NCI-H187 treated with DMSO at 0.1 percent for 48 hours (cell line): Measurements from ENCODE around the gene SH3PXD2B.
"Not testable (repeated sequence)": the region's sequence is repeated elsewhere in the genome, so short reads cannot be mapped to it uniquely, and the experiment has no call there.

Experiments used
- DNase-seq: peaks from one replicate; lab custom pipeline; 2025; lab: John Stamatoyannopoulos, UW

The SH3PXD2B gene

DNA sequence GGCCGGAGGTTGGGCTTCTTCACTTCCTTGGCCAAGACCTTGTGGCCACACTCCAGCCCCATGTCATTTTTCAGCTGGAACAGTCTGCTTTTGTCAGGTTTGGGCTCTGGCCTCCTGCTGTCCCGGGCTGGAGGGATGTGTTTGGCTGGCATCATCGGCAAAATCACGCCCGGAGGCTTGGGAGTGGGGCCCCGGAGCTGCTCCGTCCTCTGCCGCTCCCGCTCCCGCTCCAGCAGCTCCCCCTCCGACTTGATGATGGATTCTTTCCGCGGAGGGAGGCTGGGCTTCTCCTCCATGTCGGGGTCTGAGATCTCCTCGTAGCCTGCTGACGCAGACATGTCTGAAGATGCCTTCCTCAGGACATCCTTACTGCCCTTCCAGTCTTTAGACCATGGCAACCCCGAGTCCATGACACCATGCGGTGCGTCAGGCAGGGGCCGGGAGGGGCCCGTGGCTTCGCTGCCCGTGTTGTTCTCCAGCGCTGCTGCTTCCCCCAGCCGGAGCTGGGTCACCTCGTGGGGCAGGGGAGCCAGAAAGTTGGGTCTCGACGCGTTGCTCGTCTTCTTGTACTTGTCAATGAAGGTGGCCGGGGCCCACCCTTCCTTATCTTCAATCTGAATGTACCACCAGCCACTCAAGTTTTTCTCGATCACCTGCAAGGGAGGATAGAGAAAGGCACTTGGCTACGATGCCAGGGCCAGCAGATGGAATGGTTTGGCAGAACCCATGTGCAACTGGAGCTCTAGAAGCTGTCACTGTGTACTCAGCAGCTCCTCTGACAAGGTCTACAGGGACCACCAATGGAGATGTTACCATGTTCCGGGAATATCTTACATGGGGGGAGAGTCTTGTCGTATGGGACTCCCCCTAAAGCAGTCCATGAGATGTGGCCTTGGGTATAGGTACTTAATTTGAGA, 114.8 kb downstream of the SH3PXD2B start:
- DNase-seq = no peak

DNA sequence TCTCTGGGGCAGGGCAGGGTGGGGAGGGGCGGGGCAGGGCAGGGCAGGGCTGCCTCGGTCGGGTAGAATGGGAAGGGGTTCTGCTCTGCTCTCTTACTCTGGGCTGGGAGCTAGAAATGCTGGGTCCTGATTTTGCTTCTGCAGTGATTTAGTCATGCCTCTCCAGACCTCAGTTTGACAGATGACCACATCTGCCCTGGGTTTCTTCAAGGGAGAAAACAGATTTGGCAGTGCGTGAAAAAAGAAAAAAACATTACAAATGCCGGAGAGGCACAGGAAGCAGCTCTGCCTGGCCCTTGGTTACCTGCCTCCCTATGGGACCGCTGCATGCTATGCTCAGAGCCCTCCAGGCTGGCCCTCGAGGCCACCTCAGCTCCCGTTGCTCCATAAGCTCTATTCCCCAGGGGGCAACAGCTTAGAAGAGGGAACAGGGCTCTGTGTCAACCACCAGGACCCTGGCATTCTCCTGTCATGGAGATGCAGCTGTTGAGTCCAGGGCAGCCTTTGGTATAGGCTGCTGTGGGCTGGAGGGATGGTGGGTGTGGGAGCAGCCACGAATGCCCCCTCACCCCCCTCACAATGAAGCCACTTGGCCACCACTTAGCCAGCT, 117.5 kb downstream of the SH3PXD2B start:
- DNase-seq = no peak

DNA sequence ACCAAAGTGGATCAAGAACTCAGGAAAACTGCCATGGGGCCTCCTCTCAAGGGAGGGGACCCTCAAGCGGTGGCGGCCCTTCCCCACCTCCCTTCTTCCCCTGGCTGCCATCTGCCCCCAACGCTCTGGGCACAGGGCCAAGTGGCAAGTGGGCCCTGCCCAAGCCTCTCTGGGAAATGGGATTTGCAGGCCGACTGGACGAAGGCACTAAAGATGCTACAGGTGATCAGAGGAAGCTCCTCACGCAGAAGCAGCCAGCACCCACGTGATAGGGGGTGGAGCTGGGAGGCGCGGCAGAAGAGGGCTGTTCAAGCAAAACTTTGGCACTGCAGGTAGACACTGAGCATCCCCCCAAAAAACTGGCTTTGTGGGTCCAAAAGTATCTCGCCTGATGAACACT, 118.1 kb downstream of the SH3PXD2B start:
- no peak for DNase-seq

GRCh38 chr5:172335721-172336120, 118.6 kb downstream of the SH3PXD2B start:
- no peak for DNase-seq

- DNase-seq = no peak
These were observed 119.7 kb downstream of the SH3PXD2B start for GRCh38 chr5:172334641-172335040.

GRCh38 chr5:172334196-172334595, 120.1 kb downstream of the SH3PXD2B start:
- DNase-seq = no peak

DNA sequence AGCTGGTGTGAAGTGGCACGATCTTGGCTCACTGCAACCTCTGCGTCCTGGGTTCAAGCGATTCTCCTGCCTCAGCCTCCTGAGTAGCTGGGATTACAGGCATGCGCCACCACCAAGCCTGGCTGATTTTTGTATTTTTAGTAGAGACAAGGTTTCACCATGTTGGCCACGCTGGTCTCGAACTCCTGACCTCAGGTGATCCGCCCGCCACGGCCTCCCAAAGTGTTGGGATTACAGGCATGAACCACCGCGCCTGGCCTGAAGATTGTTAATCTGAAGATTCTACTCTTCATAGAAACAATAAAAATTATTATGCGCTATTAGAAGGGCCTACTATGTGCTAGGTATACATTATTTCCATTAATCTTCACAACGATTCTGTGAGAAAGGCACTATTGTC, 127.4 kb downstream of the SH3PXD2B start:
- not testable (repeated sequence) for DNase-seq

- no peak for DNase-seq
These were observed 128.9 kb downstream of the SH3PXD2B start for GRCh38 chr5:172325452-172325851.

DNA sequence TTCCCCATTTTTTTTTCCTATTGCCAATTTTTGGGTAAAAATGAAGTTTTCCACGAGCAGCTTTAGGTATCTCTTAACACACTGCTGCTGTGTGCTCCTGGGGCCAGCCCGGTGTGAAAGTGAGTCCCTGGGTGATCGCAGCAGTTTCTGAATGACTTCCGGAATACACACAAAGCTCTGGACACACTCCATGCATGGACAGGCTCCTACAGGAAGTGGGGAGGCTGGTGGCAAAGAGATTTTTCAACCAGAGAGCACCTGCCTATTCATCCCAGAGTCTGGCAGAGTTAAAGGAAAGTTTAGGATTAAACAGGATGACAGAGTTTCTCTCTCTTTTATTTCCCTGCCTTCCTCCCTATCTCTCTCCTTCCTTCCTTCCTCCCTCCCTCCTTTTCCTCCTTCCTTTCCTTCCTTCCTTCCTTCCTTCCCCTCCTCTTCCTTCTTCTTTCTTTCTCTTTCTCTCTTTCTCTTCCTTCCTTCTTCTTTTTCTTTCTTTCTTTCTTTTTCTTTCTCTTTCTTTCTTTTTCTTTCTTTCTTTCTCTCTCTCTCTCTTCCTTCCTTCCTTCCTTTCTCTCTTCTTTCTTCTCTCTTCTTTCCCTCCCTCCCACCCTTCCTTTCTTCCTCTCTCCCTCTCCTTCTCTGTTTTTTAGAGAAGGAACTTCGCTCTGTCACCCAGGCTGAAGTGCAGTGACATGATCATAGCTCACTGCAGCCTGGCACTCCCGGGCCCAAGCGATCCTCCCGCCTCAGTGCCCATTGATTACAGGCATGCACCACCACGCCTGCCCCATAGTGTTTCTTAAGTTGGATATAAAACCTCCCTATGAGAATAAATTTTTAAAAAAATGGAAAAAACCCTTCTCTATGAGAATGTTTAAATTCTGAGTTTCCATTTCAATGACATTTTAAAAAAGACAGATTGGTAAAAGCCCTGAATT, 132.0 kb downstream of the SH3PXD2B start:
- no peak for DNase-seq

- DNase-seq = no peak
These were observed 132.7 kb downstream of the SH3PXD2B start for GRCh38 chr5:172321593-172321992.

GRCh38 chr5:172319708-172320441, 134.4 kb downstream of the SH3PXD2B start:
- no peak for DNase-seq

DNA sequence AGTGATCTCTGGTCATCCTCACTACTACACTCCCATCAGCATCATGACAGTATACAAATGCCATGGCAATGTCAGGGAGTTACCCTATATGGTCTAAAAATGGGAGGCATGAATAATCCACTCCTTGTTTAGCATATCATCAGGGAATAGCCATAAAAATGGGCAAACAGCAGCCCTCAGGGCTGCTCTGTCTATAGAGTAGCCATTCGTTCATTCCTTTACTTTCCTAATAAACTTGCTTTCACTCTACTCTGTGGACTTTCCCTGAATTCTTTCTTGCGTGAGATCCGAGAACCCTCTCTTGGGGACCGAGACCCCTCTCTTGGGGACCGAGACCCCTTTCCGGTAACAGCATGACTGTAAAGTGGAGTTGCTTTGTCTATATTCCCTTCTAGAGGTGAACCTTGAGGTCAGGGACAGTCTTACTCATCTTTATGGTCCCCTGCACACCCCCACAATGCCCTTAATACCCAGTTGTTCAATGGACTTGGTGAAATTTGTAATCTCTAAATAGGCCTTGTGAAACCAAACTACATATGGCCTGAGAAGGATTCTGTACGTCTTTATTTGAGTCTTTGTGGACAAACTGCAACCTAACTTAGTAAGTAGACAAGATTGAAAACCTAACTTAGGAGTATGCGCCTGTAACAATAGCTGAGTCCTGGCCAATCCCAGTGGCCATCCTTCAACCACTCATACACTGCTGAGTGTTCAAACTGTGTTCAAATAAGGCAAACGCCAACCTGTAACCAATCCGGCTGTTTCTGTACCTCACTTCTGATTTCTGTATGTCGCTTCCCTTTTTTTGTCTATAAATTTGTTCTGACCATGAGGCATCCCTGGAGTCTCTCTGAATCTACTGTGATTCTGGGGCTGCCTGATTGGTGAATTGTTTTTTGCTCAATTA, 138.5 kb downstream of the SH3PXD2B start:
- no peak for DNase-seq

- no peak for DNase-seq
These were observed 140.4 kb downstream of the SH3PXD2B start for GRCh38 chr5:172313915-172314314.

- DNase-seq = no peak
These were observed 142.0 kb downstream of the SH3PXD2B start for GRCh38 chr5:172312286-172312685.

DNA sequence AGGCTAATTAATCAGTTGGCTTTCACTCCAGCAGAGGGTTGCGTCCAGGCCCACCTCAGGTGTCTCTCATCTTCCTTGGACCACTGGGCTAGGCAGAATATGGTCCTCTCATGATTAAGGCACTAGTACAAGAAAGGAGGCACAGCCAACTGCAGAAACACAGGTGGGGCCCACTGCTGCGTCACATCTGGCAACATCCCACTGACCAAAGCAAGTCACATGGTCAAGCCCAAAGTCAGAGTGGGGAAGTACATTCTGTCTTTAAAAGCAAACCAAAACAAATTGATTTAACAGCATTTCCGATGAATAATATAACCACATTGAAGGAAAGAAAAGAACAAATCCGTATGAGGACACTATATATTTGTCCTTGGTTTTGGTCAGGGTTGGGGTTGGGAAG, 142.7 kb downstream of the SH3PXD2B start:
- no peak for DNase-seq

DNA sequence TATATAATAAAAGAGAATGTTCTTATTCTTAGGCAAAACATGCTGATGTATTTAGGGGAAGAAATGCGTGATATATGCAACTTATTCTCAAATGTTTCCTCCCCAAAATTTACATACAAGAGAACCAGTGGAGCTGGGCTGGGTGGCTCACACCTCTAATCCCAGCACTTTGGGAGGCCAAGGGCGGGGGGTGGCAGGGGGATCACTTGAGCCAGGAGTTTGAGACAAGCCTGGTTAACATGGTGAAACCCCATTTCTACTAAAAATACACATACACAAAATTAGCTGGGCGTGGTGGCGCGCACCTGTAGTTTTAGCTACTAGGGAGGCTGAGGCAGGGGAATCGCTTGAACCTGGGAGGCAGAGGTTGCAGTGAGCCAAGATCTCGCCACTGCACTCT, 143.3 kb downstream of the SH3PXD2B start:
- no peak for DNase-seq

GRCh38 chr5:172305380-172305779, 148.9 kb downstream of the SH3PXD2B start:
- DNase-seq = no peak

- DNase-seq = no peak
These were observed 150.6 kb downstream of the SH3PXD2B start for GRCh38 chr5:172303572-172304335.

DNA sequence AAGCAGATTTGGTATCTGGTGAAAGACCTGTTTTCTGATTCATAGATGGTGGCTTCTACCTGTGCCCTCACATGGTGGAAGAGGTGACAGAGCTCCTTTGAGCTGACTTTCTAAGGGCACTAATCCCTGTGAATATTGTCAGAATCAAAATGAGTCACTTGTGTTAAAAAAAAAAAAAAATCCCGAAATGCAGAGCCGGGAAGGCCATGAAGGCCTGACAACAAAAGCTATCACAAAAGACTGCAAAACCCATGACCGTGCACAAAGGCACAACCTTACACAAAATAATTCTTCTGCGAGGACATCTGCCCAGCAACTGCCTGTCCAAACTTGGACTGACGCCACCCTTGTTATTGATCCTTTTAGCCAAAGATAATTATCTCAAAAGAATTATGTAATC, 151.2 kb downstream of the SH3PXD2B start:
- no peak for DNase-seq
